GM19467 (cell line): ENCODE data around the gene DPP6.

ENCODE experiments used
- ATAC-seq: cut with Tn5 transposase; IDR thresholded peaks from one replicate; pipeline ENCODE4 v1.9.1; 2021; ENCODE audit warnings: mild to moderate bottlenecking, moderate library complexity; ENCODE audit not compliant: unreplicated experiment

The DPP6 gene

DNA sequence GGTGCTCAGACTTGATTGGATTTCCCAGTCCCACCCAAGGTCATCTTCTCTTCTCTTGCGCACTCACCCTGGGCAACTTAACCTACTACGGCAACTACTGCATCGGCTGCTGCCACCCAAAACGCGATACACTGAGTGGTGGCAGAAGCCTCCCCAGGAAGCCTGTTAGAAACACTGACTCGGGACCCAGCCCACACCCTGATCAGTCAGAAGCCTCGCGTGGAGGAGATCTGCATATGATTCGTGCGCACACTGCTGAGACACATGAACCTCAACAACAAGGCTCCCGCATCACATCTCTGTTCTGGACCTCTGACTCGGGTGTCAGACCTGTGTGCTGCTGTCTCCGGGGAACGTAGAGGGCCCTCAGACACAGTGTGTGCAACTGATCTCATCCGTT lies 531.3 kb downstream of the DPP6 start:
- no peak for ATAC-seq

DNA sequence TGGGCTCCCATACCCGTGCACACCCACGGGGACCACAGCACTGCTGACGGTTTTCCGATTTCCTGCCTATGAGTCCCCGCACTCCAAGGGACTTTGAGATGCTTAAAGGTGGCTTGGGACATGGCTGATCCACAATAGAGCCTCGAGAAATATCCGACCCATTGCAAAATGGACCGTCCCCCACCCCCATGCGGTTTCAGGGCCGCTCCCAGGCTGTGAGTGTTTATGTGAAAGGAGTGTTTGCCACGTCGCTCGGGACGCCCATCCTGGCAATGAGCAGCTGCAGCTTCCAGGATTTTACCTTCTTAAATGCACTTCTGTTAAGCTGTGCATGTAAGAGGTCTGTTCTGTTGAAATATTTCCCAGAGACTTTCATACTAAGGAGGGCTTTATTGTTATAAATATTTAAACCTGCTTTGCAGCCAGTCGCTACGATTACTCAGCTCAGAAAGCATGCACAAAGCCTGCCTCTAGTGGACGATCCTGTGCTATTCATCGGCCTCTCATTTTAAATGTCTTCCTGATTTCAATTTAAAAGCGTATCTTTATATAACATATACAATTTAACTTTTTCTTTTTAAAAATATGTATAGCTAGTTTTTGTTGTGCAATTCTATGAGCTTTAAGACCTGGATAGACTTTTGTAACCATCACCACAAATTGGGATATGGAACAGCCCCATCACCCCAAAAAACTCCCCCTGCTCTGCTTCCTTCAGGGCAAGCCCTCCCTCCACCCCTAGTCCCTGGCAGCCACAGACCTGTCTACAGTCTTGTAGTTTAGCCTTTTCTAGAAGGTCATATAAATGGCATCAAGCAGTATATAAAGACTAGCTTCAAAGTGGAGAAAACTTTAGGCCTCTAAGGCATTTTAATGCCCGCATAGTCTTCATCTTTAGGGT lies 532.4 kb downstream of the DPP6 start:
- ATAC-seq, result no peak

DNA sequence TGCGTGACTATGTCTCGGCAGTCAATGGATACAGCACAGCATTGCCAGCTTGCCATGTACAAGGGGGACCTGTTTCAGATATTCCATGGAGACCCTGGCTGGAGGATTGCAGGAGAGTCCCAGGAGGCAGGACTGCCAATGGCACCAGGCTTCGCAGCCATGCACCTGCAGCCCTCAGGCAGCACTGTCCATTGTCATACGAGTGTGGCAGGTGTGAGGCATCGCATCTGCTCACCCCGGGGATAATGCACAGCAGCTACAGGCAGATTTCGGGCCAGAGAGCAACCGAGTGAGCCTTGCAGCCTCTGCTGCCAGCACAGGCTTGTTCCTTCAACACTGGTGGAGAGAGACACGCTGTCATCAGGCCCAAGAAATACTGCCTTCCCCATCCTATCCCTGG lies 535.6 kb downstream of the DPP6 start:
- ATAC-seq, result no peak

DNA sequence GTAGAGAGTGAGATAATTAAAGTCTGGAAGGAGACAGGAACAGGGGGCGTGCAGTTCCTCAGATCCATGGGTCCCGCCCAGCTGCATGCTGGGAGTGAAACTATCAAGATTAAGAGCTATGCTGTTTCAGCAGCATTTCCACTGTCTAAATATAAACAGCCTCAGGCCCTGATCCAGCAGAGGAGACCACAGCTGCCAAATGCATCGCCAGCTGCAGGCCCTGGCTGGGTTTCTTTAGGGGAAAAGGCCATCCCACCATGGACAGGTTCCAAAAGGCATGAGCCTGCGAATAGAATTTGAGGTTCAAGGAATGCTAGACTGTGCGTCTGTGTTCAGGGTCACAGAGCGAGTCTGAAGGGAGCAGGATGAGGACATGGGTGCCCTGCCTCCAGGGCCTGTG lies 539.3 kb downstream of the DPP6 start:
- ATAC-seq, result no peak

DNA sequence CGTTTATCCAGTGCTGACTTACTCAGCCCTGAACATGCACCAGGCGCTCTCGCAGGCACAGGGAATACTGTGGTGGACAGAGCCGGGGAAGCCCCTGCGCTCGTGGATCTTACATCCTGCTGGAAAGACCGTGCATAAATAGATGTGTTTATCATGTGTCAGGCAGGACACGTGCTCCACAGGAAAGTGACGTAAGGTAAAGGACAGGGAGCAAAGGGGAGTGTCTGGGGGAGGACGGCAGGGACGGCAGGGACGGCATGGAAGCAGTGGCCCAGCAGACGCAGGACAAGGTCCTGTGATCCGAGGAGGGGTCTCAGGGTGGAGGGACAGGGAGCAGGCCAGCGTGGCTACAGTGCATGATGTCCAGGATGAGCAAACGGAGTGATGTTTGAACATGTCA lies 540.2 kb downstream of the DPP6 start:
- no peak for ATAC-seq

DNA sequence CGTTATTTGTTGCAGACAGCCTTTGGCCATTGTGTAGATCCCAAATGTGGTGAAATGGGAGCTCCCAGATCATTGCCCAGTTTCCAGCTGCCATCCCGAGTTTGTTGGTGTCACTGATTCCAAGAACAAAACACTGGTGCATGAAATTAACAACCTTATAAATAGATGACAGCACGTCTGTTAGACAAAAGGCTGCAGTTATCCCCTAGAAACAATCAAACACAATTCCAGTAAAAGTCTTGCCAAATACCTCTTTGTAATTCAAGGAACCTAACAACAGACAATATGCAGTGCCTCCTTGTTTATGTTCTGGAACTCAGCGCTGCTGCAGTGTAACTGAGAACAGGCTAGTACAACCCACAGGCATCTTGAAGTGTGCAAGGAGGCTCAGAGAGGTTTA lies 546.2 kb downstream of the DPP6 start:
- no peak for ATAC-seq

DNA sequence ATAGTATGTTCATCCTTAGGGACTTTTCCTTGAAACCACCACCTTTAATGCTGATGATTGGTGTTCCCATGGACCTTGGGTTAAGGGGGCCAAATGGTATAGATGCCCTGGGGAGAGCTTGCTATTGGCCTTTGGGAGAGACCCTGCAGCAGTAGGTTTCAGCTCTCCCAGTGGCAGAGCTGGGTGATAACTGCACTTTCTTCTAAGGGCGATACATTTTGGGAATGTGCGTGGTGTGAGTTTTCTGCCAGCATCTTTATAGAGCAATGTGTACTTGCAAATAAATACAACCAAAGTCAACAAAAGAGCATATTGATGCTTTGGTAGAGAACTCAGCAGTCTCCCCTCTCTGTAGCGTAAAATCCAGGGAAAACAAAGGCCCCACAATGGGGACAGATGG lies 546.7 kb downstream of the DPP6 start:
- no peak for ATAC-seq

DNA sequence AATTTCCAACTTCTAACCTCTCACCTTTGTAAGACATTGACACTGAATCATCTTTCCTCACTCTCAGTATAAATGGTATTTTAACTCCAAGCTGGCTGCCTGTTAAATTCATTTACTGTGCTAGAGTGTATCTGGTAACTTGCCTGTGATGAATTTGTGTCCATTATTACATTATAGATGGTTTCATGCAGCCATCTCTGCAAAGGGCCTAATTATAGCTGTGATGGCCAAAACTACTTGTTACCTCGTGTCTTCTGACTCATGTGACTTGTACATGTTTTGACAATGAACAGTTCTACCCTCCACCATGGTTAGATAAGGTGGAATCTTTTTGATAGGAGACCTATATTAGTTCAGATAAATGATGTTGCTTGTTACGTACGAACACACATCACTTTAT lies 558.7 kb downstream of the DPP6 start:
- ATAC-seq, result no peak

DNA sequence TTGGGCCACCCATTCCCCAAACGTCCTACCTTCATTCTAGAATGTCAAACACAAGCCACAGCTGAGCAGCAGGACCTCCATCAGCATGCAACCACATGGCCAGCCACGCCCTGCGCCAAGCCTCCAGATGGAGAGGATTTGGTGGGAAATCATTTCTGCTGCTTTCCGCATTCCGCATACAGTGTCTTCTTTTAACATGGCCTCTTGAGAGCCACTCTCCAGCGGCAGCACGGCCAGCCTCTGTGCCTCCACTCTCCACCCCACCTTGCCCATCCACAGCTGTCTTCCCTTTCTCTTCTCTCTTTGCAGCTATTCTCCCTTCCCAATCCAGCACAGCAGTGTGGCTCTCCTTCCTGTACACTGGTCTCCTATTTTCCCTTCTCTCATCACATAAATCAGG lies 561.6 kb downstream of the DPP6 start:
- ATAC-seq, result no peak

DNA sequence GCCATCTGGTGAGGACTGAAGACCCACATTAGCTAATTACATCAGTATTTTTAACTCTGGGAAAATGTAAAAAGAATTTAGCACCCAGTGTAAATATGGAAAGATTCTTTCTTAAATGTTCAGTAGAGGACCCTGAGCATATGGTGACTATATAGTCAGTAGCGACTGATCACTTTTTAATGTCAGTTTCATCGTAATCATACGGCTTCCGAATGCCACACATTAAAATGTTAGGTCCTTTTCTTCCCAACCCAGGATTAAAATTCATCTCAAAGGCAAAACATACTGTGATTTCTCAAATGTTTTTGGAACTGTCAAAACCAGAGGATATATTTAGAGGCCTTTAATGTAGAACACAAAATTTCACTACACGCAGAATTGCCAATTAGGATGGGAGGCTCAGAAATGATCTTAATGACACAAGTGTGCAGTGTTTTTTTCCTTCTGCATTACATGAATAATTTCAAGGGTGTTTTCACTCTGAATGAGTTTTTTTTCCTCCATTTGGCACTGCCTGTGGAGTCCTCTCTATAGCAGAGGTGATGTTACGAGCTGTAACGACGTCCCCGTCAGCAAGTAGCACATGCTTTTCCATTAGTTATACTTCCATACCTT lies 568.0 kb downstream of the DPP6 start:
- no peak for ATAC-seq

DNA sequence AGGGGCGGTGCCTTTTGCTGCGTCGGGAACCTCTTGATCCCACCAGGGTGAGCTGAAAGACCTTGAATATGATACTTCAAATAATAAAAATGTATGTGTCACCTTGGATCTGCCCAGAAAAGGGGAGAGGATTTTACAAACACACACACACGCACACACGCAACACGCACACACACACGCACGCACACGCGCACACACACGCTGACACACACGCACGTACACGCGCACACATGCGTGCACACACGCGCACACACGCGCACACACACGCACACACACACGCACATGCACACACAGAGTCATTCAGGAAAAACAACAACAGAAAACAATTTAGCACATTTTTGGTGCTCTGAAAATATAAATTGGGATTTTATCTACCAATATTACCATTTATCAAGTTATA lies 571.2 kb downstream of the DPP6 start:
- ATAC-seq, result no peak

DNA sequence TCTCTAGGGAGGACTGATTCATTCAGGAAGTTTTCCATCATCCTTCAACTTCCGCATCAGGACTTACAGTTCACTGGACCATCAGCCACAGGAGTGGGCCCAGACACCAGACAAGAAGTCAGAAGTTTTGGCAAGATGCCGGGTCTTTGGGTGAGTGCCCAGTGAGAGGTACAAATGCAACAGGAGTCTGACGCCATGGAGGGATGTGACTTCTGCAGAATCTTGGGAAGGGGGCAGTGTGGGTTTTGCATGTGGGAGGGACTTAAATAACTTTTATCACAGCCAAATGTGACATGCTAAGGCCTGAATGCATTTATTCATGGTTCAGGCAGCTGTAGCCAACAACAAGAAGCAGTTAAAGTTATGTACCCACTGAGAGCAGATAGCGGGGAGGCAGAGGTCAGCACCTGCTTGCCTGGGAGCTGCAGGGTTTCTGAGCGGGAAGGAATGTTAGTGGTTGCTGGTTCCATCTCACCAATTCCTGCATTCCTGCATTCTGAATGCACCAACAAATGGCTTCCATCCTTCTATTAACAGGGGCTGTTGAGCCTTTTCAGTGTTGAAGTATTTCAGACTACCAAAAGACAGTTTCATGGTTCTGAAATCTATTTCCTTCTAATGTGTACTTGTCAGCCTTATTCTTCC lies 575.6 kb downstream of the DPP6 start:
- no peak for ATAC-seq

DNA sequence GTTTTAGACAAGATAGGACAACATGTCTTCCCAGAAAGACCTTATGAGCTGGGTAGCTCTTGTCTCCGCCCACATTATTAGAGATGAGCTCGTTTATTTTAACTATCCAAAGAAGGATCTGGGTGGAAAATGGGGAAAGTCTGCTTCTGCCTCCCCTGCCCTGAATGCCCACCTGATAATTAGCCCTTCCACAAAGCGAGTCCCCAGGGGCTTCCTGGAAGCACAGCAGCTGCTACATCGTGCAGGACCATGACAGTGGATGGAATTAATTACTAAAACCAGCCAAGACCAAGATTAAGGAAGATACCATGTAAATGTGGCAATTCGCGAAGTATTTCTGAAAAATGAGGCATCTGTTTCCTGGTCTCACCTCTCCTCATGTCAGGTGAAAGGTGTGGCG lies 576.4 kb downstream of the DPP6 start:
- ATAC-seq, result no peak

DNA sequence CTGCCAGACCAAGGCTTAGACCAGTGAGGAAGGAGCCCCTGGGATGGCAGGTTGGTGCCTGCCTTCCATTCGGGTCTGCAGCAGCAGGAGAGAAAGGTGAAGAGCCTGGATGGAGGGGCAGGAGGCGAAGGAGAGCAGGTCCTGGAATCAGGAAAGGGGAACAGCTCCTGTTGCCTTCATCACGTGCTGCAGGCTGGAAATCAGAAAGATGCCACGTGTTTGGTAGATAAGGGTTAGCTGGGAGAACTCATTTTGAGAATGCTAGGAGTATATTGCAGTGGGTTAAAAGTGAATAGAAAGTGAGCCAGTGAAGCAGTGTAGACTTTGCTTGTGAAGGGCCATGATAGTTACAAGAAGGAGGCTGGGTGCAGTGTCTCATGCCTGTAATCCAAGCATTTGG lies 579.0 kb downstream of the DPP6 start:
- no peak for ATAC-seq

DNA sequence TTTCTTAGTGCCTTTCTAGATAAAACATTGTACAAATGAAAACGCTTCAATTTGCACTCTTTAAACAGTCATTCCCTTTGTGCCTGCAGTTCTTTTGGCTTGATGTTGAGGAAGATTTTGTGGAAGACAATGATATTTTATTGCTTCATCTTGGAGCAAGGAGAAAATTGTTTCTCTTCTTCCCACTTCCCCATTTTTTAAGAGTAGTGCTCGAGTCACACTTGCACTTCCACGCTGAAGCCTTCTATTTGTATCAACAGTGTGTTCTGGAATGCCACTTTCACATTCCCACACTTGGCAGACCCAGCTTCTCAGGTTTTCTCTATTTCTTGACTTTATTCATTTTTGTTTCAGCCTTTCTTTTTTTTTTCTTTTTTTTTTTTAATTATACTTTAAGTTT lies 581.4 kb downstream of the DPP6 start:
- no peak for ATAC-seq

DNA sequence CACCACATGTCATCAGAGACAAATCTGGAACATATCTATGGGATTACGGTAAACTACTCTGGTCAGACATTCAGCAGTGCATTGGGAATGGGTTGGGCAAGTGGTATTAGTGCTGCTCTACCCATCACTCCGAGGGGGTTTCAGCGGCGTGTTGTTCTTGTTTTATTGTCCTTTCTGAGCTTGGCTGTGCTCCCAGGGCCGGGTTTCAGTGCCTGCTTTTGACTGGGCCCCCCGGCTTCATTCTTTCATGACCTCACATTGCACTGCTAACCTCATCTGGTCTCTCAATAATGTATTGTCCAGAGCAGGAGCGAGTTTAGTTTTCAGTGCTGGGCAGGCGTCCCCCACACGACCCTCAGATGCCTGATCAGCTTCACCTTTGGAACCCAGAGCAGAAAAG lies 586.1 kb downstream of the DPP6 start:
- no peak for ATAC-seq

DNA sequence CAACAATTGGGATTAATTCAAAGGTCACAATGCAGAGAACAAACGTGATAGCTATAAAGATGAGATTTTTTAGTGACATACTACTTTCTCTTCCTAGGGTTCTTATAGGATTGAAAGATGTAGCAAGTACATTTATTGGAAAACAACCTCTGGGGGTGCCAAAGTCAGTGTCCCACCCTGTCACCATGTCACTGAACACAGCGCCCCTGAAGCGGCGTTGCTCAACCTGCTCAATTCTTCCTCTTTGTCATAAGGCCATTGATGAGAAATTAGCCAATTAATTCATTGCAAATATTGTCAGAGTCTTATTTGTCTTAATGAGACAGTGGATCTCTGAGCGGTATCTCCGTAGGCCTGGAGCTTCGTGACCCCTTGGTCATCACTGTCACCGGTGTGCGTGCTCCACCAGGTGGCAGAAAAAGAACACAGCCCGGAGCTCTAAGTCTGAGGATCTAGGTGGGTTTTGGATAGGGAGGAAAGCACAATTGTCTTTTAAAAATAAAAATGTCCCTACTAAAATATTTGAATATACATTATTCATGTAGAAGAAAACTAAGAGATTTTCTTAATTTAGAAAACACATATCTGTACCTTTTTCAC lies 588.2 kb downstream of the DPP6 start:
- ATAC-seq, result no peak

DNA sequence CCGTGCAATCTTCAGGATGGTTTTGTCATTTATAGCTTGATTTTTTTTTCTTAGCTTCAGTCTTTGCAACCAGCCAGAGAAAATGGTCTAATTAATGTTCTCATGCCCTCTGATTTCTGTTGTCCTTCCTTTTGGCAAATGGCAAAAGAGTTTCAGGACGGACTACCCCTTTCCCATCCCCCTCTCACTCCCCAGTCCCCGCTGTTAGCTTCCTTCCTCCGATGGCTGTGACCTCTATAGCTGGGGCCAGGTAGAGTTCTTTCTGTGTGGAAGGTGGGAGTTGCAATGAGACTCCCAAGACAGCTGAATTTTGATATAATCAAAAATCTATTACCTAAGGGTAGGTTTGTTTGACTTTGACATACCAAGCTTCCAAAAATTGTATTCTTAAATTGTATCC lies 588.7 kb downstream of the DPP6 start:
- ATAC-seq, result no peak

DNA sequence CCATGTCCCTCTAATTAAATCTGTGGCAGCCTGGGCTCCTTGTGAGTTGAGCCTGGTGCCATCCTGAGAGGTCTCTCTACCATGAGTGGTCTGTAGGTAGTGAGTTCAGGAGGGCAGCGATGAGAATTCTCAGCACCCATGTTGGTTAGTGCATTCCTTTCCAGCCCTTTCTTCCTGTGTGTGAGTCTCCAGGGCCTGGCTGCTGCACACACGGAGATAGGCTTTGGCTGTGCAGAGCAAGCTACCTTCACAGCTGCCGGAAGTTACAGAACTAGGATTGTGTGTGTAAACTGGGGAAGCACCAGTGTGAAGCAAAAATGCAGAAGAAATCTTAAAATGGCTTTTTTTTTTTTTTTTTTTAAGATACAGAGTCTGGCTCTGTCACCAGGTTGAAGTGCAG lies 592.2 kb downstream of the DPP6 start:
- no peak for ATAC-seq

DNA sequence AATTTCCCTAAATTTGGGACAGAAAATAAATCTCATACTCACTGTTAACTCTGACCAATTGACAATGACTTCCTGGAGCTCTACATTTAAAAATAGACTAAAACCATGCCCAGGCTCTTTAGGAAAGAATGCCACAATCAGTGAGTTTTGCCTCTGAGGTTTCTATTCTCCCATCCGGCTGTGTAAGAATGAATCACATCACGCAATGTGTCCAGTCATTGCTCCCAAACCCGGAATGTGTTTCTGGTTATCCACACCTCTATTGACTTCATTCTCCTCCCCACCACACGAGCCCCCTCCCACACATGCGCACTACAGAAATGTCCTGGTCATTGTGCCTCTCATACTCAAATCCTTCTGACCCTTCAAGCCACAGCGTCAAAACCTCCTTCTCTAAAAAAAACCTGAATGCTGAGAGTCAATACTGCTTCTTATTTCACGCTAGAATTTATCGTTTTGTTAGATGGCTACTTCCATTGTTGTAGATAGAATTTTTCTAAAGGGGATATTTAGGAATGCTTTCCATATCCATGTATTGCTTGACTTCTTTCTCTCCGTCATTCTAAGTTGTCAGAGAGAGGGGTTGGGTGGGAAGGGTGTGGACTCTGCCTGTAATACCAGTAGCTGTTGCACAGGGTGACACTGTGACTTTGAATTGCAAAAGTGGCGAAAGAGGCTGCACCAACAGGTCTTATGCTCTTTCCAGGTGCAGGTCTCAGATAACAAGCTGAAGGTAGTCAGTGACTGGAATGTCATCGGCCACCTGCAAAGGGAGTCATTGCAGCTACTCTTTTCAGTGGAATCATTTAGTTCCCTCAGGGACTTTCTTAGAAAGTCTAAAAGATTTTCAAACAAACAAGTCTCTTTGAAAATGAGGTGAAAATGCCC lies 594.2 kb downstream of the DPP6 start:
- no peak for ATAC-seq

DNA sequence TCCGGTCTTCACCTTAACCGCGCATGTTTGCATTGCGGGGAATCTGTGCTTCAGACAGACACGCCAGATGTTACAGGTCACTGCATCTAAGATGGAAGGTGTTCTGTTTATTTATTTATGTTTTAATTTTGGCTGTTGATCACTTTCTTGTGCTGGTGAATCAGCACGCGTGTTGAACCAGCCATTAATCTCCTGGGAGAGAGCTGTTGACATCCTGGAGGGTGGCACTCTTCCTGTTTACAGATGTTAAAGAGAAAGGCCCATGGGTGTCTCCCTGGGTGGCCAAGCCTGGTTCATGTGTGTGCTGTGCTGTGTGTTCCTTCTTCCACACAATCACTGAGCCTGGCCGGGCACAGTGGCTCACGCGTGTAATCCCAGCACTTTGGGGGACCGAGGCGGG lies 595.4 kb downstream of the DPP6 start:
- no peak for ATAC-seq
